Glutamatergic neuron (in vitro differentiated cells): ENCODE data around the gene EPHB6. TPM values are rescaled to one million over a fixed set of nuclear protein-coding genes. Genes with fewer than 3 reads are reported as not detected.

Experiments
- DNase-seq: peaks from one replicate; pipeline ENCODE4 v3.0.0; 2022
- H3K27ac Mint-ChIP-seq: one replicate; pipeline ENCODE4 v1.8.0; 2020; ENCODE audit warnings: mild to moderate bottlenecking, mixed read lengths, inconsistent platforms; ENCODE audit not compliant: unreplicated experiment
- H3K27me3 Mint-ChIP-seq: one replicate; pipeline ENCODE4 v1.8.0; 2020; ENCODE audit warnings: mild to moderate bottlenecking, moderate library complexity, mixed read lengths, inconsistent platforms; ENCODE audit not compliant: unreplicated experiment
- H3K36me3 Mint-ChIP-seq: one replicate; pipeline ENCODE4 v1.8.0; 2020; ENCODE audit warnings: mild to moderate bottlenecking, mixed read lengths, inconsistent platforms; ENCODE audit not compliant: unreplicated experiment
- H3K4me1 Mint-ChIP-seq: one replicate; pipeline ENCODE4 v1.8.0; 2020; ENCODE audit warnings: mild to moderate bottlenecking, low read depth, mixed read lengths, inconsistent platforms; ENCODE audit not compliant: unreplicated experiment
- H3K4me3 Mint-ChIP-seq: one replicate; pipeline ENCODE4 v1.8.0; 2020; ENCODE audit warnings: mild to moderate bottlenecking, mixed read lengths, inconsistent platforms; ENCODE audit not compliant: unreplicated experiment
- H3K9me3 Mint-ChIP-seq: one replicate; pipeline ENCODE4 v1.8.0; 2020; ENCODE audit warnings: mild to moderate bottlenecking, moderate library complexity, mixed read lengths, inconsistent platforms; ENCODE audit not compliant: unreplicated experiment
- CTCF ChIP-seq: fragments of 200-600 bp; sonication (generic); IDR thresholded peaks from one replicate; pipeline ENCODE4 v1.5.0; 2021; ENCODE audit not compliant: partially characterized antibody, unreplicated experiment
- total RNA-seq: library from RNA; stranded (reverse); fragmentation: NEBNext Ultra II Directional; extraction: Animal tissue kit (Norgen Biotek cat#: 25700); gene quantifications from one replicate; pipeline ENCODE4 v1.2.1, GENCODE V29; 2021; ENCODE audit not compliant: unreplicated experiment

Gene EPHB6
- total RNA-seq, 1 donor from 2014 or later: 21.4 TPM

DNA sequence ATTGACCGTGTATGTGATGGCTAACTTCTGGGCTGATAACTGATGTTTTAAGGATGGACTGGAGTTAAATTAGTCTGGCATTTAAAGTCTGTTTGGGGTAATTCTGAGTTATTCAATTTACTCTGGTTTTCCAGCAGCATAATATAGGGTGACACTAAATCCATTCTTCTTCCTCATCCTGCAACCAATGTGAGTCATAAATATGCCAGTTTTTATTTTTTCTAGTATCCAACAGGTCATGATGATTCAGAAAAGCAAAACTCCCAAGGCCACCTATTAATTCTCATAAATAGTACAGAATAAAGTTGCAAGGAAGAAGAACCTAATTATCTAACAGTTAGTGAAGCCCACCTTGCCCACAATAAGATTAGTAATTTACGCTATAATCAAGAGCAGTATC is 7.5 kb upstream of the EPHB6 start:
- Mint-ChIP-seq H3K27ac (no peak overlapping the region), H3K4me3 (no peak overlapping the region), H3K36me3 (no peaks in the 10 kb centered on the region), H3K9me3 (no peaks in the 10 kb centered on the region), H3K27me3 (no peaks in the 10 kb centered on the region), H3K4me1 (peaks cover 8% of the 10 kb centered on the region)
- TF ChIP-seq CTCF: no peak
- no peak for DNase-seq

DNA sequence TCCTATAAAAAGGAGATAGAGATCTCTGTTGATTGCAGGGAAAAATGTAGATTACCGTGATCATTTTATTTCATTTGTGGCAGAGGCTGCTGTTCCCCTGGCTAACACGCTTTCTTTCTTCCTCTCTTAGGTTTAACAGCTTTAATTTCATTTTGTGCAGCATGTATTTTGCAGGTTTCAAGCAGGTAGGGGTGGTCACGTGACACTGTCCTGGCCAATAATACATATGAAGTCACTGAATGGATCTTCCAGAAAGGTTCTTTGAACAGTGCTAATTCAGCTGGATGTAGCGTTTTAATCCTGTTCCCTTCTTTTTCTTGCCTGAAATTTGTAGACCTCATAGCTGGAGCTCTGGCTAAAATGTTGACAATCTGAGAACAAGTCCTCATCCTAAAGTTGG is 3.6 kb upstream of the EPHB6 start:
- no peak overlapping the region for H3K27ac Mint-ChIP-seq
- H3K9me3 Mint-ChIP-seq: no peaks in the 10 kb centered on the region
- H3K27me3 Mint-ChIP-seq: peaks cover 2% of the 10 kb centered on the region
- TF ChIP-seq CTCF: no peak
- H3K4me3 Mint-ChIP-seq: no peak overlapping the region
- H3K4me1 Mint-ChIP-seq: peaks cover 5% of the 10 kb centered on the region
- H3K36me3 Mint-ChIP-seq: no peaks in the 10 kb centered on the region
- DNase-seq: no peak

GRCh38 chr7:142851919-142852318 is 3.0 kb upstream of the EPHB6 start:
- no peak overlapping the region for H3K4me3 Mint-ChIP-seq
- no peak overlapping the region for H3K27ac Mint-ChIP-seq
- DNase-seq: no peak
- no peaks in the 10 kb centered on the region for H3K9me3 Mint-ChIP-seq
- H3K4me1 Mint-ChIP-seq: peaks cover 8% of the 10 kb centered on the region
- peaks cover 3% of the 10 kb centered on the region for H3K36me3 Mint-ChIP-seq
- H3K27me3 Mint-ChIP-seq: peaks cover 6% of the 10 kb centered on the region
- TF ChIP-seq CTCF: no peak

- peak; percentile 58 for TF ChIP-seq CTCF
- peaks cover 6% of the 10 kb centered on the region for H3K27me3 Mint-ChIP-seq
- no peaks in the 10 kb centered on the region for H3K9me3 Mint-ChIP-seq
- peak; percentile 77 for DNase-seq
- H3K4me3 Mint-ChIP-seq: peak overlapping the region; percentile 95
- peaks cover 5% of the 10 kb centered on the region for H3K36me3 Mint-ChIP-seq
- peak overlapping the region; percentile 82 for H3K27ac Mint-ChIP-seq
- H3K4me1 Mint-ChIP-seq: peaks cover 11% of the 10 kb centered on the region
Measured at GRCh38 chr7:142853739-142854371, 1.0 kb upstream of the EPHB6 start.

DNA sequence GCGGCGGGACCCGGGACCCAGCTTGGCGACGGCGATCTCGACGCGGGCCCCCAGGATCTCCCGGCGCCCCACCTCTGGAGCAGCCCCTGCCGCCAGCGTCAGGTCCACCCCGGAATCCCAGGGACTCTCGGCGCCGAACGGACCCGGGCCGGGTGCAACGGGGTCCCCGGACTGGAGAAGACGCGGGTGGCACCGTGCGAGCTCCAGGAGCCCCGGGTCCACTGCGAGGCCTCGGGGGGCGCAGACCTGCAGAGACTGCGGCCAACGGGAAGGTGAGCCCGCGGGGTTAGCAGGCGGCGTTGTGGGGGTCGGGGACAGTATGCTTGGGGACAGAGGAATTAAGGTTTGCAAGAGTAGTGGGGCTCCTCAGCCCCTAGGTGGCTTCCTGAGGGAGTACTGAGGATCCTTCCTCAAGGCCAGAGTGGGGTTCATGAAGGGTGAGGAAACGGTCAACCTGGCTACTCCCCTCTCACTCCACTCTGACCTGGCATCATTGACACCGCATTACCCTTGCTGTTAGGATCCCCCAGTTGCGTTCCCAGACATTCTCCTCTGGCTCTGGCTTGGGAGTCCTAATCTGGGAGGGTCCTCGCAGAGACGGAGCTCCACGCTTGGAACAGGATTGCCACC is 353 bp downstream of the EPHB6 start:
- H3K9me3 Mint-ChIP-seq: no peaks in the 10 kb centered on the region
- peak overlapping the region; percentile 77 for H3K4me3 Mint-ChIP-seq
- no peak for DNase-seq
- peaks cover 5% of the 10 kb centered on the region for H3K36me3 Mint-ChIP-seq
- peaks cover 6% of the 10 kb centered on the region for H3K27me3 Mint-ChIP-seq
- no peak overlapping the region for H3K27ac Mint-ChIP-seq
- TF ChIP-seq CTCF: no peak
- peaks cover 11% of the 10 kb centered on the region for H3K4me1 Mint-ChIP-seq
